Activated naive CD8-positive, alpha-beta T cell treated with anti-CD3 and anti-CD28 coated beads for 36 hours (primary cell): ENCODE results near the gene STARD8. TPM values are rescaled to one million over a fixed set of nuclear protein-coding genes. Genes with fewer than 3 reads are reported as not detected.

Experiments used
- DNase-seq: peaks from one replicate; pipeline ENCODE4 v3.0.0; 2021
- H3K27ac Mint-ChIP-seq: one replicate; pipeline ENCODE4 v1.8.0; 2022; ENCODE audit warnings: mild to moderate bottlenecking, moderate library complexity, mixed read lengths
- H3K27me3 Mint-ChIP-seq: one replicate; pipeline ENCODE4 v1.8.0; 2022; ENCODE audit warnings: mild to moderate bottlenecking, mixed read lengths
- H3K36me3 Mint-ChIP-seq: one replicate; pipeline ENCODE4 v1.8.0; 2021; ENCODE audit warnings: mild to moderate bottlenecking, mixed read lengths
- H3K4me1 Mint-ChIP-seq: one replicate; pipeline ENCODE4 v1.8.0; 2021; ENCODE audit warnings: mixed read lengths
- H3K4me3 Mint-ChIP-seq: one replicate; pipeline ENCODE4 v1.8.0; 2022; ENCODE audit warnings: mild to moderate bottlenecking, moderate library complexity, mixed read lengths
- H3K9me3 Mint-ChIP-seq: one replicate; pipeline ENCODE4 v1.8.0; 2022; ENCODE audit warnings: mixed read lengths
- total RNA-seq, 2 experiments: library from RNA; stranded (reverse); gene quantifications; one replicate each; pipeline ENCODE4 v1.2.3, GENCODE V29; 2021

The STARD8 gene
- total RNA-seq, 2 experiments from 2014 or later: 0.31 to 0.50 TPM

GRCh38 chrX:68755616-68756125, 108.2 kb downstream of the STARD8 start:
- Mint-ChIP-seq H3K27me3 (no peaks in the 10 kb centered on the region), H3K27ac (no peak overlapping the region), H3K4me1 (no peaks in the 10 kb centered on the region), H3K36me3 (no peaks in the 10 kb centered on the region), H3K4me3 (no peak overlapping the region), H3K9me3 (no peaks in the 10 kb centered on the region)
- DNase-seq: no peak

DNA sequence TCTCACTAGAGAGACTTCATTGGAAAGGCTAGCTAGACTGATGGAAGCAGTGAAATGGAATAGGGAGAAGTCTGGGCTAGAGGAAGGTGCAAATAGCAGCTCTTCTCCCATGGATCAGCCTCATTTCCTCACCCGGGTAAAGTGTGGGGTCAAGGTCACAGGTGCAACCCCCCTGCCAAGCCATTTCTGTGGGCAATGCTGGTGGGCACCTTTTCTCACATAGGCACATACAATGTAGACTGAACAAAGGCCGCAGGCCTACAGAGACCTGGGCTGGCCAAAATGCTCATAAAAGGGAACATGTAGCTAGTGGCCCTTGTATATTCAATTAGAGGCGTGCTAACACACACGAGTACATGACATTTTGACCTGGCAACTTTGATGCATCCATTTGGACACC, 109.9 kb downstream of the STARD8 start:
- no peak overlapping the region for H3K27ac Mint-ChIP-seq
- peaks cover 1% of the 10 kb centered on the region for H3K4me1 Mint-ChIP-seq
- DNase-seq: no peak
- no peaks in the 10 kb centered on the region for H3K27me3 Mint-ChIP-seq
- no peaks in the 10 kb centered on the region for H3K9me3 Mint-ChIP-seq
- no peaks in the 10 kb centered on the region for H3K36me3 Mint-ChIP-seq
- no peak overlapping the region for H3K4me3 Mint-ChIP-seq

- Mint-ChIP-seq H3K4me1 (peaks cover 1% of the 10 kb centered on the region), H3K27me3 (no peaks in the 10 kb centered on the region), H3K27ac (no peak overlapping the region), H3K36me3 (no peaks in the 10 kb centered on the region), H3K4me3 (no peak overlapping the region), H3K9me3 (no peaks in the 10 kb centered on the region)
- DNase-seq: no peak
These were observed 110.3 kb downstream of the STARD8 start for GRCh38 chrX:68757731-68758130.

GRCh38 chrX:68758671-68759070, 111.2 kb downstream of the STARD8 start:
- H3K27ac Mint-ChIP-seq: no peak overlapping the region
- no peak for DNase-seq
- H3K27me3 Mint-ChIP-seq: no peaks in the 10 kb centered on the region
- no peaks in the 10 kb centered on the region for H3K36me3 Mint-ChIP-seq
- H3K4me1 Mint-ChIP-seq: peaks cover 1% of the 10 kb centered on the region
- no peaks in the 10 kb centered on the region for H3K9me3 Mint-ChIP-seq
- no peak overlapping the region for H3K4me3 Mint-ChIP-seq

- Mint-ChIP-seq H3K4me1 (peaks cover 1% of the 10 kb centered on the region), H3K9me3 (no peaks in the 10 kb centered on the region), H3K4me3 (no peak overlapping the region), H3K36me3 (no peaks in the 10 kb centered on the region), H3K27ac (no peak overlapping the region), H3K27me3 (no peaks in the 10 kb centered on the region)
- no peak for DNase-seq
These were observed 113.6 kb downstream of the STARD8 start for GRCh38 chrX:68761086-68761485.

GRCh38 chrX:68762766-68763165, 115.3 kb downstream of the STARD8 start:
- Mint-ChIP-seq H3K9me3 (no peaks in the 10 kb centered on the region), H3K4me3 (no peak overlapping the region), H3K4me1 (peaks cover 1% of the 10 kb centered on the region), H3K27ac (no peak overlapping the region), H3K27me3 (no peaks in the 10 kb centered on the region), H3K36me3 (no peaks in the 10 kb centered on the region)
- DNase-seq: no peak

GRCh38 chrX:68763481-68763880, 116.0 kb downstream of the STARD8 start:
- H3K27ac Mint-ChIP-seq: no peak overlapping the region
- H3K4me3 Mint-ChIP-seq: no peak overlapping the region
- H3K9me3 Mint-ChIP-seq: no peaks in the 10 kb centered on the region
- no peaks in the 10 kb centered on the region for H3K36me3 Mint-ChIP-seq
- H3K27me3 Mint-ChIP-seq: no peaks in the 10 kb centered on the region
- DNase-seq: no peak
- peaks cover 1% of the 10 kb centered on the region for H3K4me1 Mint-ChIP-seq

Other genes starting within 250 kb of the STARD8 start
- gene OPHN1, start 214.2 kb upstream of the STARD8 start, total RNA-seq: not detected
- gene YIPF6, start 148.6 kb upstream of the STARD8 start, total RNA-seq: 10 to 100 TPM; 11.9 to 13.8 TPM
- 1 to 10 TPM; 4.3 to 4.5 TPM for gene EFNB1, start 181.4 kb downstream of the STARD8 start, total RNA-seq